Inflammatory macrophage (primary cell): ENCODE results near the gene CMTM4.
"Not testable (repeated sequence)": the region's sequence is repeated elsewhere in the genome, so short reads cannot be mapped to it uniquely, and the experiment has no call there.

ENCODE experiments used
- DNase-seq, 2 donors: peaks; one replicate each; pipeline ENCODE4 v3.0.0-alpha.2; 2020 to 2022

Gene CMTM4

GRCh38 chr16:66703406-66704215, 7.1 kb upstream of the CMTM4 start:
- DNase-seq, result peak in 1 of 2 donors; percentile 22

DNA sequence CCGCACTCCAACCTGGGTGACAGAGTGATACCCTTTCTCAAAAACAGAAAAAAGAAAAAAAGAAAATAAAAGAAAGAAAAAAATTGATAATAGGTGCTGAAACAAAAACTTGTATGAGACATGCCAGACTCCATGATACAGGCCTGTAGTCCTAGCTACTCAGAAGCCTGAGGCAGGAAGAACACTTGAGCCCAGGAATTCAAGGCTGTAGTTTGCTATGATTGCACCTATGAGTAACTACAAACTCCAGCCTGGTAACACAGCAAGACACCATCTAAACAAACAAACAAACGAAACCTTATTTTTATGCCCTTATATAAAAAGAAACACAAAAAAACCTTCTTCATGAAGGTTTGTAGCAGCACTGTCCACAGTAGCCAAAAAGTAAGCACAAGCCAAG, 5.0 kb upstream of the CMTM4 start:
- DNase-seq, result no peak

DNA sequence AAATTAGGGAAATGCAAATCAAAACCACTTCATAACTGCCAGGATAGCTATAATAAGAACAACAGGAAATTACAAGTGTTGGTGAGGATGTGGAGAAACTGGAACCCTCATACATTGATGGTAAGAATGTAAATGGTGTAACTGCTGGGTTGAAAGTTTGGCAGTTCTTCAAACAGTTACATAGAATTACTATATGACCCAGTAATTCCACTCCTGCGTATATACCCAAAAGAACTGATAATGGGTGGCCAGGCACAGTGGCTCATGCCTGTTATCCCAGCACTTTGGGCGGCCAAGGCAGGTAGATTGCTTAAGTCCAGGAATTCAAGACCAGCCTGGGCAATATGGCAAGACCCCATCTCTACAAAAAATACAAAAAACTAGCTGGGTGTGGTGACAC, 4.5 kb upstream of the CMTM4 start:
- DNase-seq, result peak; percentile 34 to 84

- no peak for DNase-seq
Measured at GRCh38 chr16:66699898-66700297, 3.4 kb upstream of the CMTM4 start.

DNA sequence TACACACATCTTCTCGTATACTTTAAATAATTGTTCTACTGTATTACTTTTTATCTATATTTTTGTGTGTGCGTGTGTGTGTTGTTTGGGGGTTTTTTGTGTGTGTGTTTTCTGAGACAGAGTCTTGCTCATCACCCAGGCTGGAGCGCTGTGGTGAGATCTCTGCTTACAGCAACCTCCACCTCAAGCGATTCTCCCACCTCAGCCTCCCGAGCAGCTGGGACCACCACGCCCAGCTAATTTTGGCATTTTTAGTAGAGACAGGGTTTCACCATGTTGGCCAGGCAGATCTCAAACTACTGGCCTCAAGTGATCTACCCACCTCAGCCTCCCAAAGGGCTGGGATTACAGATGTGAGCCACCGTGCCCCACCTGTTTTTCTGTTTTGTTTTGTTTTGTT, 1.5 kb upstream of the CMTM4 start:
- no peak for DNase-seq

DNA sequence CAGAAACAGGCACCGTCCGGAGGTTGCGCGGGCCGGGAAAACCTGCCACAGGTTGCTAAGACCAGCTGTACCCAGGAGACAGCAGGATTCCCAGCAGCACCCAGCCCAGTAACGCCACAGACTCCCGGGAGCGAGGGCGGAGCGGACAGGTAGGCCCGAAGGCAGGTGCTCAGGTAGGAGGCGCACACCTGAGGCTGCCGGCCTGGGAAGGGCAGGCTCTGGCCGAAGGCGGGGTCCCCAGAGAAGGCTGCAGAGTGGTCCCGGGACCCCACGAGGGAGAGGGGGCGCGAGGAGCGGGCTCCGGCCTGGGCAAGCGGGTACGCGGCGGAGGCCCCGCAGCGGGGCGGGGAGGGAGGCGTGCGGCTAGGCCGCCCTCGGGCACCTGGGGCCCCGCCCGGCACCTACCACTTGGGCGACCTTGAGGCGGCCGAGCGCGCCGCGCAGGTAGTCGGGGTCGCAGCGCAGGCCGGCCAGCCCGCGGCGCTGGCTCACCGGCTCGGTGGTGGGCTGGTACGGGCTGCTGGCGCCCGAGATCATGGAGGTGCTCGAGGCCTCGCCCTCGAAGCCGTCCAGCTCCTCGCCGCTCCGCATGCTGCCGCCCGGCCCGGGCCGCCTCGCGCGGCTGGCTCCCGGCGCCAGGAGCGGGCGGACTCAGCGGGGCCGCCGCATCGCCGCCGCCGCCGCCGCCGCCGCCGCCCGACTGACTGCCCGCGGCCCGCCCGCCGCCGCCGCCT, 441 bp downstream of the CMTM4 start:
- DNase-seq, result no peak

GRCh38 chr16:66695471-66695934, 1.0 kb downstream of the CMTM4 start:
- peak in 1 of 2 donors; percentile 8 for DNase-seq

GRCh38 chr16:66693149-66693548, 3.4 kb downstream of the CMTM4 start:
- peak; percentile 54 to 62 for DNase-seq

GRCh38 chr16:66692341-66692740, 4.2 kb downstream of the CMTM4 start:
- DNase-seq, result no peak

- no peak for DNase-seq
Measured at GRCh38 chr16:66691234-66691633, 5.3 kb downstream of the CMTM4 start.

GRCh38 chr16:66690106-66690847, 6.3 kb downstream of the CMTM4 start:
- no peak for DNase-seq

- no peak for DNase-seq
Measured at GRCh38 chr16:66689282-66689681, 7.3 kb downstream of the CMTM4 start.

GRCh38 chr16:66687906-66688625, 8.5 kb downstream of the CMTM4 start:
- DNase-seq, result no peak

DNA sequence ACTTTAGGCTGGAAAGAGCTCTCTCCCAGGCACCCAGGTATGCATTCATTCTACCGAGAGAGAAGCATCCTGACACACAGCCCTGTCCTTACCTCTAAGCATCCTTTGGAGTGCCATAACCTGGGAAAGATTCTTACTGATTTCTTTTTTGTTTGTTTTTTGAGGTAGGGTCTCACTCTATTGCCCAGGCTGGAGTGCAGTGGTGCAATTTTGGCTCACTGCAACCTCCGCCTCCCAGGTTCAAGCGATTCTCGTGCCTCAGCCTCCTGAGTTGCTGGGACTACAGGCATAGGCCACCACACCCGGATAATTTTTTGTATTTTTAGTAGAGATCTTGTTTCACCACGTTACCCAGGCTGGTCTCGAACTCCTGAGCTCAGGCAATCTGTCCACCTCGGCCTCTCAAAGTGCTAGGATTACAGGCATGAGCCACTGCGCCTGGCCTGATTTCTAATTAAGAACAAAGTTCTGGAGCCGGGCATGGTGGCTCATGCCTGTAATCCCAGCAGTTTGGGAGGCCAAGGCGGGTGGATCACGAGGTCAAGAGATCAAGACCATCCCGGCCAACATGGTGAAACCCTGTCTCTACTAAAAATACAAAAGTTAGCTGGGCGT, 10.9 kb downstream of the CMTM4 start:
- DNase-seq, result not testable (repeated sequence)

GRCh38 chr16:66682271-66682670, 14.3 kb downstream of the CMTM4 start:
- DNase-seq, result no peak

DNA sequence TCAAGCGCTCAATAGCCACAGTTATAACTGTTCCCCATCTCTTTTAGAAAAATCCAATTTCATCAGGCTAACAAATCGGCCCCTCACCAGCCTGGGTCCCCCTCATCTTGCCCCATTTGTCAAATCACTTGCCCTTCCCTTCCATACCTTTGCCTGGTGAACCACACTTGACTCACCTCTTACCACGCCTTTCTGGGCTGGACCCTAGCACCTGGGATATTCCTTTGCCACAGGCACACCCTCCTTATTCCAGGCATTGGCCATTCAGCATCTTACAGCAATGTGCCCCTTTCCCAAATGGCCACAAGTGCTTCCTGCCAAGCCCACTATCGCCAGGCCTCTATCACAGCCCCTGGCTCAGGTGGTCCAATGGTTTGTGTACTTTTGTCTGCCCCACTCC, 14.9 kb downstream of the CMTM4 start:
- no peak for DNase-seq

DNA sequence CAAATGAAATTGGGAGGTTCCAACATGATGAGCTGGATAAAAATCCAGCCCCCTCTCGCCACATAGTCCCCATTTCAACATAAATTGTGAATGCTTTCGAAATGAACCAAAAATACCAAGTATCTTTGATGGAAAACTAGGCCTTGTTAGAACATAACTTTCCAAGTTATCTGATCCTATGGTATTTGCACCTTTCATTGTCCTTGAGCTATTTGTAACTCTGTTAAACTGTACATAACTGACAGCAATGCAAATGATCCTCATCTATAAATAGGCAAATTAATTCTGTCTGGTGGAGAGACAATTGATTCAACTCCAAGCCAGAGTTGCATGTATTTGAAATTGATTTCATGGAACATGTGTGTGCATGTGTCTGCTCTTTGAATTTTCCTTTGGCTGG, 18.2 kb downstream of the CMTM4 start:
- no peak for DNase-seq

DNA sequence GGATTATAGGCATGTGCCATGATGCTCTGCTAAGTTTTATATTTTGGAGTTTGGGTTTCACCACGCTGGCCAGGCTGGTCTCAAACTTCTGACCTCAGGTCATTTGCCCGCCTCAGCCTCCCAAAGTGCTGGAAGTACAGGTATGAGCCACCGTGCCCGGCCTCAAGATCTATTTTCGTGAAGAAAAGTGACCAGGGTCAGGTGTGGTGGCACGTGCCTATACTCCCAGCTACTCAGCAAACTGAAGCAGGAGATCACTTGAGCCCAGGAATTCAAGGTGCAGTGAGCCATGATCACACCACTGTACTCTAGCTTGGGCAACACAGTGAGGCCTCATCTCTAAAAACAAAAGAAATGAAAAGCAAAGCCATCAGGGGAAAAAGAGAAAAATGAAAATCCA, 18.7 kb downstream of the CMTM4 start:
- no peak for DNase-seq

DNA sequence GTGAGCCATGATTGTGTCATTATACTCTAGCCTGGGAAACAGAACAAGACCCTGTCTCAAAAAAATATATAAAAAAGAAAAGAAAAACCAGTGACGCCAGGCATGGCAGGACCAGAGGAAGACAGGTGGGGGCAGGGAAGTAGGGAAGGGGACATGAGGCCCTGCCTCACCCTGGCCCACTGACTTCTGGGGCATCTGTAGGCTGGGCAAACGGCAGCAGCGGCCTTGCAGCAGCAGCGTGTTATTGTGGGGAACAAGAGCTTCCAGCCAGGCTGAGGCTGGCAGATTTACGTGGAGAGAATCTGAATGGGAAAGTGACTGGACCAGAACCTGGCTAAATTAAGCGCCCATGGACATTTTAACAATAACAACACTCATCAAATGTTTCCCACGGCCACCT, 19.4 kb downstream of the CMTM4 start:
- DNase-seq, result no peak

- no peak for DNase-seq
Measured at GRCh38 chr16:66676599-66676998, 19.9 kb downstream of the CMTM4 start.

GRCh38 chr16:66673691-66674090, 22.9 kb downstream of the CMTM4 start:
- no peak for DNase-seq
